Measurements from ENCODE around the gene CPNE4.

The CPNE4 gene

GRCh38 chr3:131794766-131795388 is 239.9 kb downstream of the CPNE4 start:
- no peaks in the 10 kb centered on the region for H3K79me2 ChIP-seq (ENCODE audit: insufficient read depth, low read length)
- no peak overlapping the region for H2AFZ ChIP-seq (ENCODE audit: low read length)
- H3K9ac ChIP-seq (ENCODE audit: low read length): no peak overlapping the region
- no peak overlapping the region for H3K4me2 ChIP-seq (ENCODE audit: low read length)
- no peak for TF ChIP-seq EZH2 (IDR thresholded peaks at IDR 0.05; ENCODE audit: borderline replicate concordance, low read length)
- TF ChIP-seq CTCF (IDR thresholded peaks at IDR 0.05; ENCODE audit: low read length): peak; percentile 96
- no peaks in the 10 kb centered on the region for H3K36me3 ChIP-seq (ENCODE audit: insufficient read depth, low read length)
- H3K9me2 ChIP-seq (ENCODE audit: low read depth, low read length): no peaks in the 10 kb centered on the region
- no peaks in the 10 kb centered on the region for H4K20me1 ChIP-seq (ENCODE audit: insufficient read depth, low read length)
- H3K9me3 ChIP-seq (ENCODE audit: low read length): no peaks in the 10 kb centered on the region
- H3K4me3 ChIP-seq (ENCODE audit: low read depth, low read length, poor library complexity, severe bottlenecking): no peak overlapping the region
- no peaks in the 10 kb centered on the region for H3K27me3 ChIP-seq (ENCODE audit: insufficient read depth, low read length)
- no peaks in the 10 kb centered on the region for H3F3A ChIP-seq (ENCODE audit: insufficient read depth, low read length)
- no peak overlapping the region for H3K27ac ChIP-seq (ENCODE audit: low read depth, low read length, poor library complexity, severe bottlenecking)
- no peaks in the 10 kb centered on the region for H3K4me1 ChIP-seq (ENCODE audit: insufficient read depth, low read length, severe bottlenecking)

GRCh38 chr3:131793870-131794269 is 240.9 kb downstream of the CPNE4 start:
- TF ChIP-seq EZH2 (IDR thresholded peaks at IDR 0.05; ENCODE audit: borderline replicate concordance, low read length): no peak
- no peak for TF ChIP-seq CTCF (IDR thresholded peaks at IDR 0.05; ENCODE audit: low read length)
- no peak overlapping the region for H3K27ac ChIP-seq (ENCODE audit: low read depth, low read length, poor library complexity, severe bottlenecking)
- no peaks in the 10 kb centered on the region for H4K20me1 ChIP-seq (ENCODE audit: insufficient read depth, low read length)
- no peaks in the 10 kb centered on the region for H3K36me3 ChIP-seq (ENCODE audit: insufficient read depth, low read length)
- no peak overlapping the region for H3K9ac ChIP-seq (ENCODE audit: low read length)
- no peak overlapping the region for H3K4me3 ChIP-seq (ENCODE audit: low read depth, low read length, poor library complexity, severe bottlenecking)
- H3F3A ChIP-seq (ENCODE audit: insufficient read depth, low read length): no peaks in the 10 kb centered on the region
- H3K79me2 ChIP-seq (ENCODE audit: insufficient read depth, low read length): no peaks in the 10 kb centered on the region
- no peaks in the 10 kb centered on the region for H3K9me3 ChIP-seq (ENCODE audit: low read length)
- H3K4me1 ChIP-seq (ENCODE audit: insufficient read depth, low read length, severe bottlenecking): no peaks in the 10 kb centered on the region
- H3K4me2 ChIP-seq (ENCODE audit: low read length): no peak overlapping the region
- H3K9me2 ChIP-seq (ENCODE audit: low read depth, low read length): no peaks in the 10 kb centered on the region
- no peak overlapping the region for H2AFZ ChIP-seq (ENCODE audit: low read length)
- H3K27me3 ChIP-seq (ENCODE audit: insufficient read depth, low read length): no peaks in the 10 kb centered on the region

- TF ChIP-seq CTCF (IDR thresholded peaks at IDR 0.05; ENCODE audit: low read length): no peak
- no peak for TF ChIP-seq EZH2 (IDR thresholded peaks at IDR 0.05; ENCODE audit: borderline replicate concordance, low read length)
- no peaks in the 10 kb centered on the region for H3K9me3 ChIP-seq (ENCODE audit: low read length)
- no peak overlapping the region for H3K9ac ChIP-seq (ENCODE audit: low read length)
- H3K36me3 ChIP-seq (ENCODE audit: insufficient read depth, low read length): no peaks in the 10 kb centered on the region
- H3K27me3 ChIP-seq (ENCODE audit: insufficient read depth, low read length): no peaks in the 10 kb centered on the region
- H3K27ac ChIP-seq (ENCODE audit: low read depth, low read length, poor library complexity, severe bottlenecking): no peak overlapping the region
- no peaks in the 10 kb centered on the region for H3K79me2 ChIP-seq (ENCODE audit: insufficient read depth, low read length)
- H3K4me2 ChIP-seq (ENCODE audit: low read length): no peak overlapping the region
- H3K4me3 ChIP-seq (ENCODE audit: low read depth, low read length, poor library complexity, severe bottlenecking): no peak overlapping the region
- no peaks in the 10 kb centered on the region for H3F3A ChIP-seq (ENCODE audit: insufficient read depth, low read length)
- H4K20me1 ChIP-seq (ENCODE audit: insufficient read depth, low read length): no peaks in the 10 kb centered on the region
- H3K9me2 ChIP-seq (ENCODE audit: low read depth, low read length): no peaks in the 10 kb centered on the region
- no peaks in the 10 kb centered on the region for H3K4me1 ChIP-seq (ENCODE audit: insufficient read depth, low read length, severe bottlenecking)
- no peak overlapping the region for H2AFZ ChIP-seq (ENCODE audit: low read length)
Observed at GRCh38 chr3:131789188-131789587, 245.6 kb downstream of the CPNE4 start.

All from OCI-LY1 (cell line).